Measurements from ENCODE around the gene CAT.

DNA sequence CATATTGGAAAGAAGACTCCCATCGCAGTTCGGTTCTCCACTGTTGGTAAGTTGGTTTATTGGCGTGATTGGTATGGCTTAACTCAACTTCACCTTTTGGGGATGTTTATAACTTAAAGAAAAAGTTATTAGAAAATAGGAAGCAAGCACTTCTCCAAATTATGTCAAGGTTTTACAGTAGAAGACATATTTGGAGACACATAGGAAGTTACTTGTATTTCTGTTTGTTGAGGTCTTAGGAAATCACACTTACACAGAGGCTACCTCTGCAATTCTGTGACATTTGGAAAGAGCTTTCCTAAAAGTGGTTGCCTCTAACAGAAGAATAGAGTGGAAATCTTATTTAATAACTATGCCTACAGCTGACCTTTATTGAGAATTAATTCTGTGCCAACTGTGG is 12.3 kb downstream of the CAT start:
- TF ChIP-seq EP300 (IDR thresholded peaks at IDR 0.05) (no peak), POLR2AphosphoS5 (IDR thresholded peaks at IDR 0.05) (no peak)
- TF ChIP-seq, protein P1, sequence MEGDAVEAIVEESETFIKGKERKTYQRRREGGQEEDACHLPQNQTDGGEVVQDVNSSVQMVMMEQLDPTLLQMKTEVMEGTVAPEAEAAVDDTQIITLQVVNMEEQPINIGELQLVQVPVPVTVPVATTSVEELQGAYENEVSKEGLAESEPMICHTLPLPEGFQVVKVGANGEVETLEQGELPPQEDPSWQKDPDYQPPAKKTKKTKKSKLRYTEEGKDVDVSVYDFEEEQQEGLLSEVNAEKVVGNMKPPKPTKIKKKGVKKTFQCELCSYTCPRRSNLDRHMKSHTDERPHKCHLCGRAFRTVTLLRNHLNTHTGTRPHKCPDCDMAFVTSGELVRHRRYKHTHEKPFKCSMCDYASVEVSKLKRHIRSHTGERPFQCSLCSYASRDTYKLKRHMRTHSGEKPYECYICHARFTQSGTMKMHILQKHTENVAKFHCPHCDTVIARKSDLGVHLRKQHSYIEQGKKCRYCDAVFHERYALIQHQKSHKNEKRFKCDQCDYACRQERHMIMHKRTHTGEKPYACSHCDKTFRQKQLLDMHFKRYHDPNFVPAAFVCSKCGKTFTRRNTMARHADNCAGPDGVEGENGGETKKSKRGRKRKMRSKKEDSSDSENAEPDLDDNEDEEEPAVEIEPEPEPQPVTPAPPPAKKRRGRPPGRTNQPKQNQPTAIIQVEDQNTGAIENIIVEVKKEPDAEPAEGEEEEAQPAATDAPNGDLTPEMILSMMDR (IDR thresholded peaks at IDR 0.05) = no peak
